ENCODE measurements around the gene LRMDA.

DNA sequence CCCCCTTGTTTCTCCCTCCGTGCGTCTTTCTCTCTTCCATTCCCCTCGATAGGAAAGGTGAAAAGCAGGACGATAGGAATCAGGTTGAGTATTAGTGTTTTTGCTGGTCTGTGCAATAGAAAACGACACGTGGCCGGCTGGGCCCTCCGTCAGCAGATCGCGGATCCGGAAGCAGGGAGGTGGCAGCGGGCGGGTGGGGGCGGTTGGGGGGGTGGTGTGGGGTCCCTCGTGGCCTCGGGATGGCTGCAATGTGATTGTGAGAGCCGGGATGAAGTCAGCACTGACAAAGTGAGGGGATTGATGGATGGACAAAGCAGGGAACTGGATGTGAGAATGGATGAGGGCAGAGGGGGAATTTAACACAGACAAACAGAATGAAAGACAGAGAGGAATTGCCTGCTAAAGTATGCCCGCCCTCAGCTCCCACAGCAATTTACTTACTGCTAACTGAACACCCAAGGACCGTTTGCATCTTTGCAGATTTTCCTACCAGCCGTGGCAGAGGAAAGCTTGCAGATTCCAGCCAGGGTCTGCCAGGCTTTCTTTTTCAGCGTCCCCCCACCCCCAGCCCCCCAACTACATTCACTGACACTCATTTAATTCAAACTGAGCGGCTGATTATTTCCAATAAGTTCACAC lies 280.9 kb downstream of the LRMDA start:
- TF ChIP-seq, protein P1, sequence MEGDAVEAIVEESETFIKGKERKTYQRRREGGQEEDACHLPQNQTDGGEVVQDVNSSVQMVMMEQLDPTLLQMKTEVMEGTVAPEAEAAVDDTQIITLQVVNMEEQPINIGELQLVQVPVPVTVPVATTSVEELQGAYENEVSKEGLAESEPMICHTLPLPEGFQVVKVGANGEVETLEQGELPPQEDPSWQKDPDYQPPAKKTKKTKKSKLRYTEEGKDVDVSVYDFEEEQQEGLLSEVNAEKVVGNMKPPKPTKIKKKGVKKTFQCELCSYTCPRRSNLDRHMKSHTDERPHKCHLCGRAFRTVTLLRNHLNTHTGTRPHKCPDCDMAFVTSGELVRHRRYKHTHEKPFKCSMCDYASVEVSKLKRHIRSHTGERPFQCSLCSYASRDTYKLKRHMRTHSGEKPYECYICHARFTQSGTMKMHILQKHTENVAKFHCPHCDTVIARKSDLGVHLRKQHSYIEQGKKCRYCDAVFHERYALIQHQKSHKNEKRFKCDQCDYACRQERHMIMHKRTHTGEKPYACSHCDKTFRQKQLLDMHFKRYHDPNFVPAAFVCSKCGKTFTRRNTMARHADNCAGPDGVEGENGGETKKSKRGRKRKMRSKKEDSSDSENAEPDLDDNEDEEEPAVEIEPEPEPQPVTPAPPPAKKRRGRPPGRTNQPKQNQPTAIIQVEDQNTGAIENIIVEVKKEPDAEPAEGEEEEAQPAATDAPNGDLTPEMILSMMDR (IDR thresholded peaks at IDR 0.05; ENCODE audit: insufficient read depth, low read length, poor library complexity, severe bottlenecking), result no peak
- TF ChIP-seq EZH2phosphoT487 (conservative IDR thresholded peaks at IDR 0.05; ENCODE audit: low read length), result no peak

All from SU-DHL-6 (cell line).